Measurements from ENCODE around the gene MIS12.

Gene MIS12

DNA sequence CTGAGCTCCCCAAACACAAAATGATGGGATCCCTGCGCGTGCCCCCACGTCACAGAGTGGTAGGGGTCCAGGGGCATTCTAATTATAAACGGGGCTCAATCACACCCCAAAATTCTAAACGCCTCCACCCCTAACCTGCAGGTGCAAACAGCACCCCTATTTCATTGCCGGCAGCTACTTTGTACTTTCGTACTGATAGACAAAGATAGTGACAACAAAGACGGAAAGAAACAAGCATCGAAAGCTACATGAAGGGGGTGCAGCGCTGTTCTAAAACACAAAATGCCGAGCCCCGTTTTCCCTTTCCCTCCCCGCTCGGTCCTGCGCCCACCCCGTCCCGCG, 13.9 kb downstream of the MIS12 start:
- no peak for DNase-seq (ENCODE audit: low read depth)

DNA sequence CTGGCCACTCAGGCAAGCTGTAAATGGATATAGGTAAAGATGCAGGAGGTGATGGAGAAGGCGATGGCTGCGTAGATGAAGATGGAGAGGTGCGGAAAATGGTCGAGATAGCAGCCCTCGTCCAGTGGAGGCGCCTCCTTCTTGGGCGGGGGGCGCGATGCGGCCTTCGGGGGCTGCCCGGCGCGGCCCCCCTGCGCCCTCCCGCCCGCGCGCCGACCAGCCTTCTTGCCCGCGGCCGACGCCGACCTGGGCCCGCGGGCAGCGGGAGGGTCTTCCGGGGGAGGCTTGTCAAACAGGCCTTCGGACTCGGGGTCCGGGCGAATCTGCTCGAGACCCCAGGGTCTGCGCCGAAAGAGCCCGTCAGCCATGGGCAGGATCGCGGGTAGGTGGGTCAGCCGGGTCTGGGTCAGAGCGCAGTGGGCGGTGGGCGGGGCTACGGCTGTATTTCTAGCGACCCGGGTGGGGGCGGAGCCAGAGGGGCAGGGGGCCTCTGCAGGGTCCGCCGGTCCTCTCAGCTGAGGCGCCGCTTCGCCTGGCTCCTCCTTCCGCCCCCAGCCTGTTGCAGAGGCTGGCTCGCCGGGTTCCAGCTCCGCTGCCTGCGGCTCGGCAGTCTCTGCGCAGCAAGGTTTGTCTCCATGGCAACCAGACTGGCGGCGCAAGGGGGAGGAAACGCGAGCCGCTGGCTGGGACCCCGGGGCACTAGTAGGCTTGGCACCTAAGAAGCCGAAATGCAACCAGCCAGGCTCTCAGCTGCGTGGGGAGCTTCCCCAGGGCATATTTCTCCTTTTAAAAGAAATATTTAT, 14.4 kb downstream of the MIS12 start:
- DNase-seq (ENCODE audit: low read depth) = peak; percentile 38

DNA sequence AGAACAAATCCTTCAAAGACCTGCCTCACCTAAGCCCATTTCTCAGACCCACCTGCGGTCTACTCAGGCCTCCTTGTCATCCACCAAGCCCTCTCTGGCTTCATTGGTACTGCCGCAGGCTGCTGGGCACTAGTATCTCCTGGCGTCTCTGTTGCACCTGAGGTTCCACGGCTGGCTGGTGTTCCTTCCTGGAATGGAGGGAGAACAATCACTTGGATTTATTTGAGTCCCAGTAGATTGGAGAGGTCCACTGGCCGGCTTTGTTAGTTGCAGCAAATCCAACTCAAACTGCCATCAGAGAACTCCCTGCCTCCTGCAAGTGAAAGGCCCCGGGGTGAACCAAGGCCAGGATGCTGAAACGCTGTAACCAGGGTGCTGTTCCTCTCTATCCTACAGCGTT, 15.3 kb downstream of the MIS12 start:
- DNase-seq (ENCODE audit: low read depth) = no peak

DNA sequence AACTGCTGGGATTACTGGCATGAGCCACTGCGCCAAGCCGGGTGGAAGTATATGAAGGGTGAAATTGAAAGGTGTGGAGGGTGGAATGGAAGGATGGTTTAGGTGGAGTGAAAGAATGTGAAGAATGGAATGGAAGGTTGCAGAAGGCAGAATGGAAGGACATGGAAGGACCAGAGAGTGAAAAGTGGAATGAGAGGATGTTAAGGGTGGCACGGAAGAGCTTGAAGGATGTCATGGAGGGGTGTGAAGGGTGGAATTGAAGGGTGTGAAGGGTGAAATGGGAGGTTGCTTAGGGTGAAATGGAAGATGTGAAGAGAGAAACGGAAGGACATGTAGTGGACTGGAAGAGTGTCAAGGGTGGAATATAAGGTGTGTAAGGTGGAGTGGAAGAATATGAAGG, 16.2 kb downstream of the MIS12 start:
- DNase-seq (ENCODE audit: low read depth) = no peak

DNA sequence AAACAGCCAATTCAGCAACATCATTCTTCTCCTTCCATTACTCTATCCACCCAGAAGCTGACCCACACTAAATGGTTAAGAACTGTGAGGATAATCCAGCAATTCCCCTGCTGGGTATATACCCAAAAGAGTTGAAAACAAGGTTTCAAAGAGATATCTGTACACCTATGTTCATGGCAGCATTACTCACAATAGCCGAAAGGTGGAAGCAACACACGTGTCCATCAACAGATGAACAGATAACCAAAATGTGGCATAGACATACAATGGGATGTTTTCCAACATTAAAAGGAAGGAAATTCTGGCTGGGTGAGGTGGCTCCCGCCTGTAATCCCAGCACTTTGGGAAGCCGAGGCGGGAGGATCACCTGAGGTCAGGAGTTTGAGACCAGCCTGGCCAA, 19.9 kb downstream of the MIS12 start:
- DNase-seq (ENCODE audit: low read depth) = no peak

DNA sequence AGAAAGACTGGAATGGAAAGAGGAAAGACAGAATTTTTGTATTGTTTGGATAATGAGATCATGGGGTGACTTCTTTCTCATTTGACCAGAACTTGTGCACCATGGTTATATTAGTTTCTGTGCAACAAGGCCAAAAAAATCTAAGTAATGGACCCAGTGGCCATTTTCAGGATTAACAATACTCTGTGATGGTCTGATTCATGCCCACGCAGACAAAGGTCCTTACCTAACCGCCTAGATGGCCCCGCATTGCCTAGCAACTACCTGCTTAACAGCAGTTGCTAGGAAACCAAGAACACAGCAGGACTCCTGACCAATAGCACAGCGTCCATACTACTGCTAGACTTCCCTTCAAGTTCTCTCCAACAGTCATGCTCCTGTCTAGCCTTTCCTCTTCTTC, 22.4 kb downstream of the MIS12 start:
- DNase-seq (ENCODE audit: low read depth) = no peak

DNA sequence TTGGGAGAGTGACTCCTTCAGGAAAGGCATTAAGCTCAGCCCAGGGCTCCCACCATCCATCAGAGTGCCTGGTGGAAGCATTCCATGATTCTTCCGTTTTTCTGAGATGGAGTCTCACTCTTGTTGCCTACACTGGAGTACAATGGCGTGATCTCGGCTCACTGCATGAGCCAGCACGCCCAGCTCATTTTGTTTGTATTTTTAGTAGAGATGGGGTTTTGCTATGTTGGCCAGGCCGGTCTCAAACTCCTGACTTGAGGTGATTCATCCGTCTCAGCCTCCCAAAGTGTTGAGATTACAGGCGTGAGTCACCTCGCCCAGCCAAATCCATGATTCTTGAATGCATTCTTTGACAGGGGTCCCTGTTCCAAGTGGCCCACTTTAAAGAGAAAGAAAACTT, 23.1 kb downstream of the MIS12 start:
- no peak for DNase-seq (ENCODE audit: low read depth)

DNA sequence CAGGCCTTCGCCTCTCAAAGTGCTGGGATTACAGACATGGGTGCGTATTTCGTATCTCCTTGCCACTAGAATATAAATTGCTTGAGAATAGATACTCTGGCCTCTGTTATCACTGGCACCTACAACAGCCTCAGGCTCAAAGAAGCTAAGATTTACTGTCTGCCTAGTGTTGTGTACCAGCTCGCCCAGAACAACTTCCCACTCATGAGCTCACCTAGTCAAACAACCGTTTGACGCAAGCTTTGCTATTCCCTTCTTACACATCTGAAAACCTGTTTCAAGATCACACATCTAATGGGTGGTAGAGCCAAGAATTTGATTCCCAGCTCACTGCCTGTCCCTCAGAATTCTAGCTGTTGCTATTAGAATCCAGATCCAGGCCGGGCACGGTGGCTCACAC, 24.4 kb downstream of the MIS12 start:
- no peak for DNase-seq (ENCODE audit: low read depth)

DNA sequence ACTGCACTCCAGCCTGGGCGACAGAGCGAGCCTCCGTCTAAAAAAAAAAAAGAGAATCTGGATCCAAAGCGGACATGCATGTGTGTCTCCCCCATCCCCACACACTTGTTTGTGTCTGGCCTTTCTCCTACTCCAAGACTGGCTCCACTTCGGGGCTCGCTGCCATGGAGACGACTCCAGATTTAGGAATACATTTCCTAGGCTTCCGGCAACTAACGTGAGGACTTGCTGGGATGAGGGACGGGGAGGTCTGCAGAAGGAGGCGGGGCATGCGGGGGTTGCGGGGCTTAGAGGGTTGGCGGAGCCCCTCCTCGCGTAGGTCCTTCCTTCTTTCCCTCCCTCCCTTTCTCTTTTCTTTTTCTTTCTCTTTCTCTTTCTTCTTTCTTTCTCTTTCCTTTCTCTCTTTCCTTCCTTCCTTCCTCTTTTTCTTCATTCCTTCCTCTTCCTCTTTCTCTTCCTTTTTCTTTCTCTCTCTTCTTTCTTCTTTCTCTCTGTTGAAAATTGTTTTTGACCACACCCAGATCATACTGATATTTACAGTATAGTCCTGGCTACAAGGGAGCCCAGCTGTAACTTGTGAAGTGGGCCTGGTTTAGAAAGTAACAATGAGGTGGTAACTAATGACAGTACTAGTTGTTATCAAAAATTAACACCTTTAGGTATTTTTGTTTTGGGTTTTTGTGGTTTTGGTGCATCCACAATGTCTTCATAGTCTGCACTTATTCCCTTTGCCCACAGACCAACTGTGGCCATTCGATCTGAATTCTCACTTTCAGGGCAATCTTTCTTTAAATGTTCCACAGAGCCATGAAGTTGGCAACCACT, 25.2 kb downstream of the MIS12 start:
- DNase-seq (ENCODE audit: low read depth) = no peak

DNA sequence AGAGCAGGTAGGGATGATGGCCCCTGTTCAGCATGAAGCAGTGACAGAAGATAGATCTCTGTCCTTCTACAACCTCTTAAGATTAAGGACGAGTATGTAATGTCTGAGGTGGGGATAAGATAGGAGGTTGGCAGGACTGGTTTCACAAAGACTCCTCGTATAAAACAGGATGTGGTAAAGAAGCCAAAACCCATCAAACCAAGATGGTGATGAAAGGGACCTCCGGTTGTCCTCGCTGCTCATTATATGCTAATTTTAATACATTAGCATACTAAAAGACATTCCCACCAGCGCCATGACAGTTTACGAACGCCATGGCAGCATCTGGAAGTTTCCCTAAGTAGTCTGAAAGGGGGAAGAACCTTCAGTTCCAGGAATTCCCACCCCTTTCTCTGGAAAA, 27.3 kb downstream of the MIS12 start:
- DNase-seq (ENCODE audit: low read depth) = no peak

DNA sequence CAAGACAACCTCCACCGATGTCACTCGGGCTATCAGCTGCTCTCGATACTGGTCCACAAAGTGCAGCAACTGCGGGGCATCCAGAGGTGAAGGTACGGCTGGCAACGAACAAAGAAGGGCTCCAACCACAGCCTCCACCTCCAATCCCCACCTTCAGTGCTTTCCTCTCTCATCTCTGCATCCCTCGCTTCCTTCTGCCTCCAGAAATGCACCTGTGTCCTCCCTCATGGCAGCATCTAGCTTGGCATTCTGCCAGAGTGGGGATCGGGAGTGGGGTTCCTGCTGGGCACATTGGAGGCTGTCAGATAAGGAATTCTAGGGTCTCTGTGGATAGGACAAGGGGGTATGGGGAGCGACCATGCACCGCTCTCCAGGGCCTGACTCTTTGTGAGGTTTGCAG, 28.6 kb downstream of the MIS12 start:
- DNase-seq (ENCODE audit: low read depth) = no peak

DNA sequence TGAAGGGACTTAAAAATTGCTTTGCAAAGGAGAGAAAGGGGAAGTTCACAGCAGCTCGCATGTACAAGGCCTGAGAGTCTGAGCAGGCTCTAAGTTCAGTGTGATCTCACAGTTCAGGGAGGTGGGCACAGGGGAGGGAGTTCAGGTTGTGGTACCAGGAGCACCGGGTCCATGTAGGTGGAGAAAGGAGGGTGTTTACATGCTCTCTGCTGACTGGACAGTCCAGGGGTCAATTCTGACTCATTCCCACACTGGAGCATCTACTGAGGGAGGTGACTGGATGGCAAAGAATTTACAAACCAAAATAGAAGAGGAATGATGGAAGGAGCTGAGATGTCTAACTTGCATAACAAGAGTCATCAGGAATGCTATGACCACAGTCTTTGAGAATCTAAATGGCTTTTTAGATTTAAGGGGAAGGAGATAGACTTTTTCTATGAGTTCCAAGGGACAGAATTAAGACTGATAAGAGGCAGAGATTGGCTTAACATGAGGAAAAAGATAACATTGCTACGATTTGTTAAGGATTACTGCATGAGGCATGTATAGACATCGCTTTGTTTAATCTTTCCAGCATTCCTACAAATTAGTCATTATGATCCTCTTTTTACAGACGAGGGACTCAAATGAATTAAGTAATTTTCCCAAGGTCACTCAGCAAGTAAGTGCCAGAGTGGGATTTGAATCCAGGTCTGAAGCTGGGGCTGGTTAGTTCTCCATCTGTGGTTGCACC, 29.9 kb downstream of the MIS12 start:
- DNase-seq (ENCODE audit: low read depth) = peak; percentile 94

DNA sequence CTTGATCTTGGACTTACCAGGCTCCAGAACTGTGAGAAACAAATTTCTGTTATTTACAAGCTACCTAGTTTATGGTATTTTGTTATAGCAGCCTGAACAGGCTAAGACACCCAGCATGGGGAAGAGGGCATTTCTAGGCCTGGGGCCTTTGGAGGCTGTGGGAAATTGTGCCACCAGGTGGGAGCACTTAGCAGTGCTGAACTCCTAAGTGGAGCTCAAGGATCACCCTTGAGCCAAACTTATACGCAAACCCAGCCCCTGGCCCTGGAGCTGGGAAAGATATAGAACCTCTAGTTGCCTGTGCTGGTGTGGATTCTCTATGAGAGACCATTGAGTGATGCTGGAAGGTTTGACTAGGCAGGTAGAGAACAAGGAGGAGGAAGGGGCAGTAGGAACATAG, 36.1 kb downstream of the MIS12 start:
- no peak for DNase-seq (ENCODE audit: low read depth)

DNA sequence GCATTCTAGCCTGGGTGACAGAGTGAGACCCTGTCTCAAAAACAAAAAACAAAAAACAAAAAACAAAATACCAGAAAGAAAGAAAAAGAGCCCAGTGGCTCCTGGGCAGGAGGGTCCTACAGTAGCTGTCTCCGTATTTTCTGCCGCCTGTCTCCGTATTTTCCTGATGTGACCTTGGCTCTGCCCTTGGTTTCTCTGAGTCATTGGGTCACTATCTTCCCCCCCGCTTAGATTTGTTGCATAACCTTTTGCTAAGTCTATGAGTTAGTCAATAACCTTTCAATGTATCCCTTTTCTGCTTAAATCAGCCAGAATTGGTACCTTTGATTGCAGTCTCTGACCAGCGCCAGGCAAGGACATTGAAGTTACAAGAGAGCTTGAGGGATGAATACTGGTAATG, 36.9 kb downstream of the MIS12 start:
- no peak for DNase-seq (ENCODE audit: low read depth)

DNA sequence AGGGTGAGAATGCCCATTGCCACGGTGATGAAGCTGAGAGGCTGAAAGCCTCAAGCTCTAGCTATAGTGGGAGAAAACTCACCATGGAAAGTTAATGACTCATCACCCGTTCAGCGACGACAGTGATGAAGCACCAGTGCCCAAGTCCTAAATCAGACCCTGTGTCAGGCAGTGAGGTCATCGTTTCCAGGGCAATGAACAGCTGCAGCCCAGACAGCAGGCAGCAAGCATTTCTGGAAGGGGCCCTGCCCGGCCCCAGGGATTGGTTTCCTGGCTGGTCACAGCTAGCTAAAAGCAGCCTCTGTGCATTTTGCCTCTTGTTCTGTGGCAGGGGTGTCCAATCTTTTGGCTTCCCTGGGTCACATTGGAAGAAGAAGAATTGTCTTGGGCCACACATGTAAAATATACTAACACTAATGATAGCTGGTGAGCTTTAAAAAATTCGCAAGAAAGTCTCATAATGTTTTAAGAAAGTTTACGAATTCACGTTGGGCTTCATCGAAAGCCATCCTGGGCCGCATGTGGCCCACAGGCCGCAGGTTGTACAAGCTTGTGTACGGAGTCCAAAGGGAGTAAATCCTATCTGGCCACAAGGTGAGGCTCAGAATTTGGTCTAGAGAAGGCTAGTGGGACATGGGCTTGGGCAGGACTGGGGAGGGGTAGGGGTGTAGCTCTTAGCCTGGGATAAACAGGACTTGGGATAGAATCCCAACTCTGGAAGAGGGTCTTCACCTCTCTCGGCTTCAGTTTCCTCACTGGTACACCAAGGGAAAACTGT, 40.6 kb downstream of the MIS12 start:
- DNase-seq (ENCODE audit: low read depth) = peak; percentile 96

DNA sequence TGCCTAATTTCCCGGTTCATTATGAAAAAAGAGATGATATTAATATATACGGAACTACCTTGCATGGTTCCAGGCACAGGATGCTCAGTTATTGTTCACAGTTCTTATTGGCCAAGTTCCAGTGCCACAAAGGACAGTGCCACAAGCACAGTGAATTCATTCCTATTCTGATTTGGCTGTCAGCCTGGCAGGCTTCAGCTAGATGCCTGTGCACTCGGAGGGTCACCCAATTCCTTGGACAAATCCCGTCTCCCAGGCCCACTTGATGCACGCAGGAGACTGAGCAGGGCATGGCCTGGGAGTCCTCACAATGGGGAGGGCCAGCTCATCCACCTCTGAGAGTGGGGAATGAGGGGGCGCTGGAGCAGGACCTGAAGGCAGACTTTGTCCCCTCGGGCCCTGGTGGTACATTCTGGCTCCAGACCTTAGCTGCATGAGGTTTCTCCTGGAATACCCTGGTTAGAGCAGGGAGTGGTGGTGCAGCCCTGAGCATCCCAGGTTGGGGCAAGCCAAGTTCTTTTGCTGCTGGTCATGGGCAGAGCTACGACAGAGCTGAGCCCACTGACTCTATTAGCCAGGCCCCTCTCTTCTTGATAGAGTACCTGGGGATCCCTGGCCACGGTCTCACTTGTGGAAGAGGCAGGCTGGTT, 41.4 kb downstream of the MIS12 start:
- DNase-seq (ENCODE audit: low read depth) = no peak

DNA sequence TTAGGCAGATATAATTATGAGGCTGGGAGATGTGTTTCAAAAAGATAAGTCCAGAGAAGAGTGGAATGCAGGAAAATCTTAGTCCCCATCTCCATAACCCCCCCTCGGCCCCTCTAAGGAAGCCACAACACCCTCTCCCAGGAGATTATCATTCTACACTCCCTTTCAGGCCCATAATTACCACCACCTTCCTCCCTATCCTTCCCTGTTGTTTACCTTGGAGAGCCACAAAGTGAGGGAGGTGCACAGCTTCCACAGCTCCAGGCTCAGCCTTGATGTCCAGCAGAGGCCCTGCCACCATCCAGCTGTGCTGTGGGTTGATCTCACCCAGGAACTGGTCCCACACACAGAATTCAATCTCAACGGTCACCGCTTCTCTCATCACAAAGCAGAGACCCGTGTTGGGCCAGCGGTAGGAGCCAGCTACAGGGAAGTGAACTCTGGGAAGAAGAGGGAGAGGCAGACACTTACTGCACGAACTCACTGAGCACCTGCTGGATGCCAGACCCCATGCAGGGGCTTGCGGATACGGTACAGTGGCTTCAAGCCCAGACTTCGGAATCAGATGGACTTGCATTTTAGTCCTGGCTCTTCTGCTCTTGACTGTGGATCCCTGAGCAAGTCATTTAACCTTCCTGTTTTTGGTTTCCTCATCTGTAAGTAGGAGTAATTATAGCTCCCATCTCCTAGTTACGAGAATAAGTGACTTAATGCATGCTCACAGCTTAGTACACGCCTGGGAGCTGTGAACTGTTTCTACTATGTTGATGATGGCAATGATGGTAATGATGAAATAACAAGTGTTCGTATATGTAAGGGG, 44.1 kb downstream of the MIS12 start:
- no peak for DNase-seq (ENCODE audit: low read depth)

DNA sequence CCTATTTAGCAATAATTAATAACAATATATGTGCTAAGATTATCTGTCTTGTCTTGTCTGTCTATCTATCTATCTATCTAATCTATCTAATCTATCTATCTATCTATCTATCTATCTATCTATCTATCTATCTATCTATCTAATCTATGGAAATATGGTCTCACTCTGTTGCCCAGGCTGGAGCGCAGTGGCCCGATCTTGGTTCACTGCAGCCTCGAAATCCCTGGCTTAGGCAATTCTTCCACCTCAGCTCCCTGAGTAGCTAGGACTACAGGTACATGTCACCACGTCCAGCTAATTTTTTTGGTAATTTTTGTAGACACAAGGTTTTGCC, 44.7 kb downstream of the MIS12 start:
- no peak for DNase-seq (ENCODE audit: low read depth)

DNA sequence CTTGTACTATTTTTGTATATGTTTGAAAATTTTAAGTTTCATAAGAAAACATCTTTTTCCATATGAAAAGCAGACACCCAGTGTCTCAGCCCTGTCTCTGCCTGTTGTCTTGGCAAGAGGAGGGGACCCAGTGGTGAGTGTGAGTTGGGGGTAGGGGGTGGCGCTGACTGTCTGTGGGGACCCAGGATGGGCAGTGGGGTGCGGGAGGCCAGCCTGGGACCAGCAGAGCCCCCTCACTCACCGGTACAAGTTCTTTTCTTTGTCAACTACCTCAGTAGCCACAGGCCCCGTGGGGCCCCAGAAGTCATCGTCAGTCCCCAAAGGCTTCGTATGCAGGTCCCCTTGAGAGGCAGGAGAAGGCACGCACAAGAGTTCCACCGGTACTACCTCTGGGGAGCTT, 46.2 kb downstream of the MIS12 start:
- no peak for DNase-seq (ENCODE audit: low read depth)

DNA sequence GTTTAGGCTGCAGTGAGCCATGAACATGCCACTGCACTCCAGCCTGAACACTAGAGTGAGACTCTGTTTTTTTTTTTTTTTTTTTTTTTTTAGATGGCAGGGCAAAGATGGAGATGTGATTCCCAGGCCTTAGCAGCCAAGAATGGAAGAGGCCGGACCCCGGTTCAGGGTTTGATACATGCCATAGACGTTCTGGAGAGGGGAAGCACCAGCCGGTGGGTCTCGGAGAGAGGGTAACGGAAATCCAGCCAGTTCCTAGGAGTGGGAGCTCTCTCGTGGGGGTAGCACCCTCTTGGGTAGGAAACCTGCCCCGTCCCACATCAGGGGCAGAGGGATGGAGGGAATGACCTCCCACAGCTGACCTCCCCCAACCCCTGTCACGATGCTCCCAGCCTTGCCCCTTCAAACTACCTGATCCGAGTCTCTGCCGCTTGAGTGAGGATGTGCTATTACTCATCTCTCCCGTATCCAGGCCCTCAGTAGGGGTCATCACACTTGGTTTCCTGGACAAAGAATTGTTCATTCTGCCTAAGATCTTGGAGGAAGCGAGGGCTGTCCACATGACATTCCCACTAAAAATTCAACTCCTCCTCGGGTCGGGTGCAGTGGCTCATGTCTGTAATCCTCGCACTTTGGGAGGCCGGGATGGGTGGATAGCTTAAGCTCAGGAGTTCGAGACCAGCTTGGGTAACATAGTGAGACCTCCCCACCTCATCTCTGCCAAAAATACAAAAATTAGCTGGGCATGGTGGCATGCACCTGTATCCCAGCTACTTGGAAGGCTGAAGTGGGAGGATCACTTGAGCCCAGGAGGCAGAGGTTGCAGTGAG, 47.3 kb downstream of the MIS12 start:
- no peak for DNase-seq (ENCODE audit: low read depth)
